ENCODE measurements around the gene LYPD1. TPM values are rescaled to one million over a fixed set of nuclear protein-coding genes. Genes with fewer than 3 reads are reported as not detected.
A peak's percentile ranks its signal among the peaks of the same experiment; 100 is the strongest.

LYPD1 gene
- total RNA-seq, 1 experiment from 2014 or later = 5.1 TPM

DNA sequence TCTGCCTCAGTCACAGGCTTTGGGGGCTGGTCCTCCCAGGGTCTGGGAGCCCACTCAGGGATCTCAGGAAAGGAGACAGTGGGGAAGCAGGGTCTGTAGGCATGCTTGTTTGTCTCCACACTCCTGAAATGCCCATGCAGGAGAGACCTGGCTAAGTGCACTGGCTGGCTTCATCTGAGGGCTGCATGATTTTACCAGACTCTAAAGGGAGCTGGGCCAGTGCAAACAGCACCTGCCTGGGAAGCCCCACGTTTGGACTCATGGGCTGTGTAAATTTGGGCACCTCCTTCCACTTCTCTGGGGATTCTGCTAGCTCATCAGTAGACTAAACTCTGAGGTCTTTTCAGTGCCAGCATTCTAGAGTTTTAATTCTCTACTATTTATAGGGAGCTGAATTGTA lies 33.7 kb downstream of the LYPD1 start:
- H3K79me2 ChIP-seq (ENCODE audit: low read depth) = peaks cover 5% of the 10 kb centered on the region
- H3K4me2 ChIP-seq = no peak overlapping the region
- POLR2A ChIA-PET (ENCODE audit: unreplicated experiment) = interaction anchor here (0.6 kb wide), 1 partner anchor 60 kb away, joined by 3 read pairs; no protein-coding TSS in a partner anchor
- H4K20me1 ChIP-seq (ENCODE audit: insufficient read depth) = peaks cover 7% of the 10 kb centered on the region; the same call in 1 of the 2 replicates
- H3F3A ChIP-seq (ENCODE audit: insufficient read depth, low read depth) = no peaks in the 10 kb centered on the region
- H3K9me3 ChIP-seq (ENCODE audit: insufficient read depth, low read depth) = no peaks in the 10 kb centered on the region
- no TSS peak for BruUV-seq (replicated peaks)
- no peaks in the 10 kb centered on the region for H3K9me2 ChIP-seq (ENCODE audit: insufficient read depth)
- intact Hi-C loops (cut with micrococcal nuclease; ENCODE audit: unreplicated experiment) = no loop called here
- H2AFZ ChIP-seq = no peak overlapping the region
- CTCF ChIA-PET = no interaction called here
- no peak overlapping the region for H3K27ac ChIP-seq
- no peaks in the 10 kb centered on the region for H3K36me3 ChIP-seq (ENCODE audit: low read depth)
- no peak overlapping the region for H3K4me3 ChIP-seq
- H3K27me3 ChIP-seq (ENCODE audit: insufficient read depth, low read depth) = no peaks in the 10 kb centered on the region
- H3K4me1 ChIP-seq (replicated peaks; ENCODE audit: insufficient read depth) = no peaks in the 10 kb centered on the region
- TF ChIP-seq, protein P1, sequence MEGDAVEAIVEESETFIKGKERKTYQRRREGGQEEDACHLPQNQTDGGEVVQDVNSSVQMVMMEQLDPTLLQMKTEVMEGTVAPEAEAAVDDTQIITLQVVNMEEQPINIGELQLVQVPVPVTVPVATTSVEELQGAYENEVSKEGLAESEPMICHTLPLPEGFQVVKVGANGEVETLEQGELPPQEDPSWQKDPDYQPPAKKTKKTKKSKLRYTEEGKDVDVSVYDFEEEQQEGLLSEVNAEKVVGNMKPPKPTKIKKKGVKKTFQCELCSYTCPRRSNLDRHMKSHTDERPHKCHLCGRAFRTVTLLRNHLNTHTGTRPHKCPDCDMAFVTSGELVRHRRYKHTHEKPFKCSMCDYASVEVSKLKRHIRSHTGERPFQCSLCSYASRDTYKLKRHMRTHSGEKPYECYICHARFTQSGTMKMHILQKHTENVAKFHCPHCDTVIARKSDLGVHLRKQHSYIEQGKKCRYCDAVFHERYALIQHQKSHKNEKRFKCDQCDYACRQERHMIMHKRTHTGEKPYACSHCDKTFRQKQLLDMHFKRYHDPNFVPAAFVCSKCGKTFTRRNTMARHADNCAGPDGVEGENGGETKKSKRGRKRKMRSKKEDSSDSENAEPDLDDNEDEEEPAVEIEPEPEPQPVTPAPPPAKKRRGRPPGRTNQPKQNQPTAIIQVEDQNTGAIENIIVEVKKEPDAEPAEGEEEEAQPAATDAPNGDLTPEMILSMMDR (conservative IDR thresholded peaks at IDR 0.05) = no peak
- TF ChIP-seq EZH2 (IDR thresholded peaks at IDR 0.05; ENCODE audit: low read depth) = no peak
- no peak for DNase-seq

DNA sequence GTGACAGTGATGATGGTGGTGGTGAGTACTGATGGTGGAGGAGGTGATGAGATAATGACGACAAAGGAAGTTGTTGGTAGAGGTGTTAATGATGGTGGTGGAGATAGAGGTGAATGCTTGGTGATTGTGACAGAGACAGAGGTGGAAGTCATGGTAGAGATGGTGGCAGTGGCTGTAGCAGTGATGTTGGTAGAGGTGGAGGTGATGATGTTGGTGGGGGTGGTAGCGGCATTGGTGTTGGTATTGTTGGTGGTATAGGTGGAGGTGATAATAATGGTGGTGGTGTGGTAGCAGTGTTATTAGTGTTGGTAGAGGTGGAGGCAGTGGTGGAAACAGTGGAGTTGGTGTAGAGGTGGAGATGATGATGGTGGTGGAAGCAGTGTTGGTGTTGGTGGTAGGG lies 36.4 kb downstream of the LYPD1 start:
- ChIA-PET POLR2A (ENCODE audit: unreplicated experiment) (no interaction called here), CTCF (no interaction called here)
- BruUV-seq (replicated peaks) = no TSS peak
- H3F3A ChIP-seq (ENCODE audit: insufficient read depth, low read depth) = no peaks in the 10 kb centered on the region
- no peaks in the 10 kb centered on the region for H3K27me3 ChIP-seq (ENCODE audit: insufficient read depth, low read depth)
- DNase-seq = no peak
- peaks cover 6% of the 10 kb centered on the region for H3K79me2 ChIP-seq (ENCODE audit: low read depth)
- H3K9me2 ChIP-seq (ENCODE audit: insufficient read depth) = no peaks in the 10 kb centered on the region
- no peak for TF ChIP-seq EZH2 (IDR thresholded peaks at IDR 0.05; ENCODE audit: low read depth)
- TF ChIP-seq, protein P1 (conservative IDR thresholded peaks at IDR 0.05) = no peak
- H3K4me3 ChIP-seq = no peak overlapping the region
- peaks cover 13% of the 10 kb centered on the region; the same call in 1 of the 2 replicates for H4K20me1 ChIP-seq (ENCODE audit: insufficient read depth)
- no peaks in the 10 kb centered on the region for H3K4me1 ChIP-seq (replicated peaks; ENCODE audit: insufficient read depth)
- H2AFZ ChIP-seq = no peak overlapping the region
- H3K9me3 ChIP-seq (ENCODE audit: insufficient read depth, low read depth) = no peaks in the 10 kb centered on the region
- intact Hi-C loops (cut with micrococcal nuclease; ENCODE audit: unreplicated experiment) = no loop called here
- H3K36me3 ChIP-seq (ENCODE audit: low read depth) = no peaks in the 10 kb centered on the region
- H3K27ac ChIP-seq = no peak overlapping the region
- no peak overlapping the region for H3K4me2 ChIP-seq

DNA sequence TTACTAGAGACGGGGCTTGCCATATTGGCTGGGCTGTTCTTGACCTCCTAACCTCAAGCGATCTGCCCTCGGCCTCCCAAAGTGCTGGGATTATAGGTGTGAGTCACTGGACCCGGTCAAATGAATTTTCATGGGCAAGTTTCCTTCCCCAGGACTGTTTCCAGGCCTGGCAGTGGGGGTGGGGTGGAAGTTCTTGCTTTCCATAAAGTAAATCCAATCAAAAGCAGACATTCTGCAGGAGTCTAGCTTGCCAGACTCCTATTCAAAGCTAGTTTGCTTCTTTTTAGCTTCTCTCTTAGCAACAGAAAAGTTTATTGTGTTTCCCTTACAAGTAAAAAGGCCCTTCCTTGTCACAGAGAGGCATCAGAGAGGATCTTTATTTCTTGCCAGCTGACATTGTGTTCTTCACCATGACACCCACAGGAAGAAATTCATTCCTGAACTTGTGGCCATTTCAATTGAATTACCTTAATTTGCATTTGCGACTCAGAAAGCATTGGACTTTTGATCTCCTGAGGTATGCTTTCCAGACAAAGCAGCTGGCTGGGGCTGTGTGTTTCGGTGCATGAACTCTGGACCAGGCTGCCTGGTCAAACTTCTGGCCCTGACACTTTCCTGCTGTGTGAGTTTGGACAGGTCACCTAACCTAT lies 37.9 kb downstream of the LYPD1 start:
- TF ChIP-seq EZH2 (IDR thresholded peaks at IDR 0.05; ENCODE audit: low read depth) = no peak
- TF ChIP-seq, protein P1 (conservative IDR thresholded peaks at IDR 0.05) = no peak
- no TSS peak for BruUV-seq (replicated peaks)
- Histone ChIP-seq H3K79me2 (ENCODE audit: low read depth) (peaks cover 8% of the 10 kb centered on the region), H3K4me1 (replicated peaks; ENCODE audit: insufficient read depth) (no peaks in the 10 kb centered on the region), H3F3A (ENCODE audit: insufficient read depth, low read depth) (no peaks in the 10 kb centered on the region), H3K4me3 (no peak overlapping the region), H2AFZ (no peak overlapping the region), H4K20me1 (ENCODE audit: insufficient read depth) (0 out of 2 replicates have a peak, but pooled peaks cover 13% of the 10 kb centered on the region), H3K9me3 (ENCODE audit: insufficient read depth, low read depth) (no peaks in the 10 kb centered on the region), H3K27ac (no peak overlapping the region), H3K9me2 (ENCODE audit: insufficient read depth) (no peaks in the 10 kb centered on the region), H3K4me2 (no peak overlapping the region), H3K27me3 (ENCODE audit: insufficient read depth, low read depth) (no peaks in the 10 kb centered on the region), H3K36me3 (ENCODE audit: low read depth) (no peaks in the 10 kb centered on the region)
- POLR2A ChIA-PET (ENCODE audit: unreplicated experiment) = interaction anchor here (0.6 kb wide), 1 partner anchor 44 kb away, joined by 21 read pairs; no protein-coding TSS in a partner anchor
- CTCF ChIA-PET = interaction anchor here (0.7 kb wide), 1 partner anchor 43 kb away, joined by 3 read pairs; no protein-coding TSS in a partner anchor
- DNase-seq = peak in 1 of 2 experiments; percentile 16
- intact Hi-C loops (cut with micrococcal nuclease; ENCODE audit: unreplicated experiment) = no loop called here

All from PC-9 (cell line).